Stimulated activated CD8-positive, alpha-beta memory T cell treated with anti-CD3 and anti-CD28 coated beads, Interleukin-12 subunit alpha, Interleukin-12 subunit beta, amount 100 ng/mL, for 24 hours (primary cell): Measurements from ENCODE around the gene BOLA1.
"Not testable (repeated sequence)": the region's sequence is repeated elsewhere in the genome, so short reads cannot be mapped to it uniquely, and the experiment has no call there.

Experiments
- DNase-seq: peaks from one replicate; pipeline ENCODE4 v3.0.0-alpha.2; 2020; ENCODE audit errors: extremely low read depth

BOLA1 gene

GRCh38 chr1:149928401-149928724 is 29.0 kb downstream of the BOLA1 start:
- no peak for DNase-seq

- DNase-seq = no peak
Observed at GRCh38 chr1:149929856-149930255, 30.5 kb downstream of the BOLA1 start.

- DNase-seq = no peak
Observed at GRCh38 chr1:149931212-149931790, 31.9 kb downstream of the BOLA1 start.

- DNase-seq = no peak
Observed at GRCh38 chr1:149932474-149932873, 33.1 kb downstream of the BOLA1 start.

- no peak for DNase-seq
Observed at GRCh38 chr1:149933208-149933607, 33.8 kb downstream of the BOLA1 start.

- DNase-seq = no peak
Observed at GRCh38 chr1:149934356-149934755, 35.0 kb downstream of the BOLA1 start.

- no peak for DNase-seq
Observed at GRCh38 chr1:149936170-149936991, 37.0 kb downstream of the BOLA1 start, which contains the start of gene MTMR11. MTMR11 (minus strand) TSS chr1:149936879; CDS start chr1:149936647, 232 bp downstream.

- DNase-seq = no peak
Observed at GRCh38 chr1:149936992-149937705, 37.8 kb downstream of the BOLA1 start.

- no peak for DNase-seq
Observed at GRCh38 chr1:149937759-149938158, 38.4 kb downstream of the BOLA1 start.

- DNase-seq = not testable (repeated sequence)
Observed at GRCh38 chr1:149938668-149939003, 39.3 kb downstream of the BOLA1 start.

GRCh38 chr1:149940427-149940826 is 41.1 kb downstream of the BOLA1 start:
- DNase-seq = no peak

GRCh38 chr1:149942207-149942606 is 42.8 kb downstream of the BOLA1 start:
- DNase-seq = no peak

- DNase-seq = no peak
Observed at GRCh38 chr1:149942885-149943284, 43.5 kb downstream of the BOLA1 start.

GRCh38 chr1:149945206-149945605 is 45.8 kb downstream of the BOLA1 start:
- no peak for DNase-seq

GRCh38 chr1:149949911-149950310 is 50.5 kb downstream of the BOLA1 start:
- DNase-seq = no peak
